OCI-LY3 (cell line): ENCODE measurements around the gene MCM6.

Source experiments
- EZH2phosphoT487 ChIP-seq: fragments of 200-600 bp; shearing (Covaris generic); IDR thresholded peaks from 2 replicates; pipeline ENCODE4 v1.6.1; 2018; ENCODE audit warnings: antibody characterized with exemption, mixed run types, low read depth
- TF ChIP-seq, protein P1 (sequence below): fragments of 200-600, 300-600 bp; sonication (generic); IDR thresholded peaks from 2 replicates; pipeline ENCODE4 v1.5.1; 2014; ENCODE audit warnings: antibody characterized with exemption, low read length, low read depth

- TF ChIP-seq, protein P1, sequence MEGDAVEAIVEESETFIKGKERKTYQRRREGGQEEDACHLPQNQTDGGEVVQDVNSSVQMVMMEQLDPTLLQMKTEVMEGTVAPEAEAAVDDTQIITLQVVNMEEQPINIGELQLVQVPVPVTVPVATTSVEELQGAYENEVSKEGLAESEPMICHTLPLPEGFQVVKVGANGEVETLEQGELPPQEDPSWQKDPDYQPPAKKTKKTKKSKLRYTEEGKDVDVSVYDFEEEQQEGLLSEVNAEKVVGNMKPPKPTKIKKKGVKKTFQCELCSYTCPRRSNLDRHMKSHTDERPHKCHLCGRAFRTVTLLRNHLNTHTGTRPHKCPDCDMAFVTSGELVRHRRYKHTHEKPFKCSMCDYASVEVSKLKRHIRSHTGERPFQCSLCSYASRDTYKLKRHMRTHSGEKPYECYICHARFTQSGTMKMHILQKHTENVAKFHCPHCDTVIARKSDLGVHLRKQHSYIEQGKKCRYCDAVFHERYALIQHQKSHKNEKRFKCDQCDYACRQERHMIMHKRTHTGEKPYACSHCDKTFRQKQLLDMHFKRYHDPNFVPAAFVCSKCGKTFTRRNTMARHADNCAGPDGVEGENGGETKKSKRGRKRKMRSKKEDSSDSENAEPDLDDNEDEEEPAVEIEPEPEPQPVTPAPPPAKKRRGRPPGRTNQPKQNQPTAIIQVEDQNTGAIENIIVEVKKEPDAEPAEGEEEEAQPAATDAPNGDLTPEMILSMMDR: no peak
- no peak for TF ChIP-seq EZH2phosphoT487
Measured at GRCh38 chr2:135850892-135851668, 25.2 kb downstream of the MCM6 start.
